Measurements from ENCODE around the gene LSM14A. TPM values are rescaled to one million over a fixed set of nuclear protein-coding genes. Genes with fewer than 3 reads are reported as not detected.
"Not testable (repeated sequence)": the region's sequence is repeated elsewhere in the genome, so short reads cannot be mapped to it uniquely, and the experiment has no call there.

Gene LSM14A
- total and polyA plus RNA-seq, 2 of the 8 experiments (the other 6 are each of a cell fraction or from before 2014, with no cell fraction given): 117 to 195 TPM

GRCh38 chr19:34253167-34253566, 80.9 kb downstream of the LSM14A start:
- DNase-seq (ENCODE audit: low read depth in 1 of 2, low spot score in 2 of 2); H3K4ac ChIP-seq (replicated peaks; ENCODE audit: insufficient read length, low read depth, low read length); H3K4me1 ChIP-seq (replicated peaks in 1 of 4; ENCODE audit: control insufficient read depth in 3 of 4, insufficient read depth in 4 of 4, low read length in 3 of 4): not testable (repeated sequence)

GRCh38 chr19:34253681-34254045, 81.4 kb downstream of the LSM14A start:
- not testable (repeated sequence) for H4K20me1 ChIP-seq (replicated peaks in 1 of 2; ENCODE audit: control insufficient read depth in 1 of 2, insufficient read depth in 2 of 2, low read length in 2 of 2); H3K23me2 ChIP-seq (ENCODE audit: low read depth, low read length); H2BK20ac ChIP-seq (ENCODE audit: low read length); H4K5ac ChIP-seq (ENCODE audit: insufficient read length, low read depth, low read length); H3K79me1 ChIP-seq (ENCODE audit: low read depth, low read length); H2AK5ac ChIP-seq (ENCODE audit: low read depth, low read length); H3K4ac ChIP-seq (replicated peaks; ENCODE audit: insufficient read length, low read depth, low read length); H3K4me1 ChIP-seq (replicated peaks in 1 of 4; ENCODE audit: control insufficient read depth in 3 of 4, insufficient read depth in 4 of 4, low read length in 3 of 4); H3K9me3 ChIP-seq (ENCODE audit: insufficient read depth in 2 of 2, low read depth in 1 of 2, low read length in 1 of 2); H2BK5ac ChIP-seq (ENCODE audit: low read depth, low read length); H3K23ac ChIP-seq (ENCODE audit: insufficient read length); H4K91ac ChIP-seq (replicated peaks; ENCODE audit: insufficient read length, low read length); H3K36me3 ChIP-seq (ENCODE audit: control insufficient read depth in 2 of 4, insufficient read depth in 4 of 4, low read length in 3 of 4); H3K56ac ChIP-seq (replicated peaks; ENCODE audit: insufficient read length, low read depth, low read length); FAIRE-seq; H2BK120ac ChIP-seq (replicated peaks; ENCODE audit: low read depth, low read length); DNase-seq (ENCODE audit: low read depth in 1 of 2, low spot score in 2 of 2); H3K14ac ChIP-seq (ENCODE audit: insufficient read length); H4K8ac ChIP-seq (ENCODE audit: extremely low read depth, insufficient read depth, low read length); H3K27me3 ChIP-seq (replicated peaks in 1 of 4; ENCODE audit: control insufficient read depth in 3 of 4, extremely low read depth in 1 of 4, insufficient read depth in 3 of 4, low read length in 3 of 4); H3K27ac ChIP-seq (ENCODE audit: low read depth, low read length); H3K18ac ChIP-seq (ENCODE audit: extremely low read depth, low read length); H2BK15ac ChIP-seq (ENCODE audit: low read length)
- POLR2A ChIA-PET (ENCODE audit: partially characterized antibody): interaction anchor here (0.6 to 0.9 kb wide), 3 partner anchors 12 to 81 kb away, joined by 3 to 4 read pairs (median 3); no protein-coding TSS in a partner anchor
- WGBS, 2 experiments (ENCODE audit: extremely low coverage in 1 of 2, insufficient coverage in 1 of 2, insufficient read length in 1 of 2, insufficient replicate concordance in 2 of 2, low coverage in 1 of 2, low lambda C conversion rate in 2 of 2, missing lambda C conversion rate in 1 of 2): 86% methylated on average over 17 of the region's 17 CpGs; no CpG with 5 or more reads in 1 of the 2 experiments
- CTCF ChIA-PET (ENCODE audit: partially characterized antibody): interaction anchor here (1.0 to 1.2 kb wide), 2 partner anchors 12 to 31 kb away, joined by 3 to 4 read pairs; no protein-coding TSS in a partner anchor
- H3K9ac ChIP-seq (replicated peaks in 1 of 4; ENCODE audit: extremely low read depth in 1 of 4, low read depth in 3 of 4, low read length in 3 of 4): peak overlapping the region in 2 of 4 experiments; percentile 27 to 73; a peak in 2 of 7 replicates
- peaks cover 0 to 30% of the 10 kb centered on the region in 2 experiments; a peak in 2 of 4 replicates for H3K79me2 ChIP-seq (ENCODE audit: control insufficient read depth in 1 of 2, insufficient read depth in 2 of 2, low read length in 2 of 2)
- peak overlapping the region; percentile 64 to 85 (median 74) for H3K4me3 ChIP-seq (ENCODE audit: extremely low read depth in 1 of 4, insufficient read depth in 2 of 4, low read depth in 3 of 4, low read length in 4 of 4)
- peak overlapping the region; percentile 78 to 79 for H3K4me2 ChIP-seq (ENCODE audit: insufficient read depth in 1 of 2, low read depth in 2 of 2, low read length in 2 of 2)
- 0 out of 2 replicates have a peak overlapping the region, but pooled peaks have one; percentile 91 for H2AFZ ChIP-seq (ENCODE audit: low read length)
- H2BK12ac ChIP-seq (ENCODE audit: low read depth, low read length): peak overlapping the region; percentile 18; the same call in 1 of the 2 replicates

More at GRCh38 chr19:34253167-34253566, 80.9 kb downstream of the LSM14A start:
- not testable (repeated sequence) for H3K9ac ChIP-seq (replicated peaks in 1 of 4; ENCODE audit: extremely low read depth in 1 of 4, low read depth in 3 of 4, low read length in 3 of 4); H3K18ac ChIP-seq (ENCODE audit: extremely low read depth, low read length); FAIRE-seq; H2BK20ac ChIP-seq (ENCODE audit: low read length); H3K56ac ChIP-seq (replicated peaks; ENCODE audit: insufficient read length, low read depth, low read length); H3K9me3 ChIP-seq (ENCODE audit: insufficient read depth in 2 of 2, low read depth in 1 of 2, low read length in 1 of 2); H3K27ac ChIP-seq (ENCODE audit: low read depth, low read length); H3K23ac ChIP-seq (ENCODE audit: insufficient read length); H4K20me1 ChIP-seq (replicated peaks in 1 of 2; ENCODE audit: control insufficient read depth in 1 of 2, insufficient read depth in 2 of 2, low read length in 2 of 2); H4K5ac ChIP-seq (ENCODE audit: insufficient read length, low read depth, low read length); H3K36me3 ChIP-seq (ENCODE audit: control insufficient read depth in 2 of 4, insufficient read depth in 4 of 4, low read length in 3 of 4); H3K79me1 ChIP-seq (ENCODE audit: low read depth, low read length); H2BK120ac ChIP-seq (replicated peaks; ENCODE audit: low read depth, low read length); H2AK5ac ChIP-seq (ENCODE audit: low read depth, low read length); H2BK12ac ChIP-seq (ENCODE audit: low read depth, low read length); H2BK15ac ChIP-seq (ENCODE audit: low read length); H2AFZ ChIP-seq (ENCODE audit: low read length); H2BK5ac ChIP-seq (ENCODE audit: low read depth, low read length); H3K14ac ChIP-seq (ENCODE audit: insufficient read length); H4K8ac ChIP-seq (ENCODE audit: extremely low read depth, insufficient read depth, low read length); H4K91ac ChIP-seq (replicated peaks; ENCODE audit: insufficient read length, low read length); H3K27me3 ChIP-seq (replicated peaks in 1 of 4; ENCODE audit: control insufficient read depth in 3 of 4, extremely low read depth in 1 of 4, insufficient read depth in 3 of 4, low read length in 3 of 4); H3K4me3 ChIP-seq (ENCODE audit: extremely low read depth in 1 of 4, insufficient read depth in 2 of 4, low read depth in 3 of 4, low read length in 4 of 4); H3K23me2 ChIP-seq (ENCODE audit: low read depth, low read length)
- peaks cover 0 to 28% of the 10 kb centered on the region in 2 experiments; a peak in 2 of 4 replicates for H3K79me2 ChIP-seq (ENCODE audit: control insufficient read depth in 1 of 2, insufficient read depth in 2 of 2, low read length in 2 of 2)
- ChIA-PET POLR2A (ENCODE audit: partially characterized antibody) (interaction anchor here (0.6 to 0.9 kb wide), 3 partner anchors 12 to 80 kb away, joined by 3 to 4 read pairs (median 3); no protein-coding TSS in a partner anchor), CTCF (ENCODE audit: partially characterized antibody) (interaction anchor here (1.0 to 1.2 kb wide), 3 partner anchors 12 to 92 kb away, joined by 3 to 4 read pairs (median 3); no protein-coding TSS in a partner anchor)
- WGBS, 2 experiments (ENCODE audit: extremely low coverage in 1 of 2, insufficient coverage in 1 of 2, insufficient read length in 1 of 2, insufficient replicate concordance in 2 of 2, low coverage in 1 of 2, low lambda C conversion rate in 2 of 2, missing lambda C conversion rate in 1 of 2): 95% methylated on average over 14 of the region's 14 CpGs; no CpG with 5 or more reads in 1 of the 2 experiments
- H3K4me2 ChIP-seq (ENCODE audit: insufficient read depth in 1 of 2, low read depth in 2 of 2, low read length in 2 of 2): peak overlapping the region in 1 of 2 experiments; percentile 78; a peak in 1 of 4 replicates
